GM18517 (cell line): ENCODE measurements around the gene NEMP2.

Source experiments
- ATAC-seq: cut with Tn5 transposase; IDR thresholded peaks from one replicate; pipeline ENCODE4 v1.9.1; 2021; ENCODE audit warnings: mild to moderate bottlenecking, moderate library complexity; ENCODE audit not compliant: unreplicated experiment

The NEMP2 gene

DNA sequence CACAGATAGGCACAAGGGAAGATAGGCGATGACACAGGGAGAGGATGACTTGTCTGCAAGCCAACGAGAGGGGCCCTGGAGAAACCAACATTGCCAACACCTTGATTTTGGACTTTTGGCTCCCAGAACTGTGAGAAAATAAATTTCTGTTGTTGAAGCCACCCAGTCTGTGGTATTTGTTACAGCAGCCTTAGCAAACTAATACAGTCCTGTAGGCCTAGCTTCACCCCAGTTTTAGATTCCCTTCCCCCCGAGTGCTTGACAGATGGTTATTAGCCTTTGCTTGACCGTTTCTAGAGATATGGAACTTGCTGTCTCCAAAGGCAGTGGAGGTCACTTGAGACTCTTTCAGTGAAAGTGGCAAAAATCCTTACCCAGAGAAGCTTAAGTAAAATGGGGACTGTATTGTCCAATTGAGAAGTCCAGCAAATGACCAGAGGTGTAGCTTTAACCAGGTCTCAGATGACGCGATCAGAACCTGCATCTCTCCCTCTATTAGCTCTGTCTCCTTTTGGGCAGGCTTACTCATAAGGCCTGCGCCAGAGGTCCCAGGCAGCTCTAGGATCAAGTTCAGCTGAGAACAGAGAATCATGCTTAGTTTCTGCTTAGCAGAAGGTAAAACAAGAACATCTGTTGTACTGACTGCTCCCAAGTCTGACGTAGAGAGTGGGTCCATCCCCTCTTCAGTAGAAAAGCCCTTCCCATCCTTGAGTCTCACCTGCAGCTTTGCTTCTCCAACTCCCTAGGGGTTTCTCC, 76.0 kb downstream of the NEMP2 start:
- no peak for ATAC-seq

DNA sequence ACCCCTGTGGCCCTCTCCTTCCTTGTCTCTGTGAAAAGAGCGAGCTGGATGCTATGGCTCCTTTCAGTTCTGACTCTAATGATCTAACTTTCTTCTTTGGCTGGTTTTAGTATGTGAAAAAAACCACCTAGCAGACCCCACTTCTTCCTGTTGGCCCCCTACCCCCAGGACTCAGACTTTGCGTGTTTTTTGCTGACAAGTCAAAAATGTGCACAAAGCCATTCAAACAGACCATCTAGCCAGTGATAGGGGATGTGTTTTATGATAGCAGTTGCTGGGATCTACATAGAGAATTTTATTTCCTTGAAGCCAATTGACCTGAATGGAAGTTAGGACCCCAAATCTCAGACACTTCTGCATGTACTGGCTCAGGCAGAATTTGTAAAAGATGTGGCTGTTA, 77.3 kb downstream of the NEMP2 start:
- ATAC-seq: no peak

DNA sequence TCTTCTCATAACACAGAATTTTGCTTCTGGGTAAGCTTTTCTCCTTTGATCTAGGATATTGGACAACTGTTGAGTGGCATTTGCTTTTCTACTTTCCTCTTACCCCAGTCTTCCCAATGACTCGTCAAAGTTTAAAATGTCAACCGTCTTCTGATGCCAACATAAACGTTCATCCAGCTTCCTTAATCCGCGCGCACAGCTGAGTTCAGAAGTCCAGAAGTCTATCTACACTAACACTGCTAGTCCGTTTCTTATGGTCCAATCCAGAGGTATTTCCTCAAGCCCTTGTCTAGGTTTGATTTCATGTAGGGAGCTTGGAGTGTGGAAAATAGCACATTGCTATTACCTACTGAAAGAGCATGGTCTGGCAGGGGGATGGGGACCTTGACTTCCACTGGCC, 77.7 kb downstream of the NEMP2 start:
- no peak for ATAC-seq

DNA sequence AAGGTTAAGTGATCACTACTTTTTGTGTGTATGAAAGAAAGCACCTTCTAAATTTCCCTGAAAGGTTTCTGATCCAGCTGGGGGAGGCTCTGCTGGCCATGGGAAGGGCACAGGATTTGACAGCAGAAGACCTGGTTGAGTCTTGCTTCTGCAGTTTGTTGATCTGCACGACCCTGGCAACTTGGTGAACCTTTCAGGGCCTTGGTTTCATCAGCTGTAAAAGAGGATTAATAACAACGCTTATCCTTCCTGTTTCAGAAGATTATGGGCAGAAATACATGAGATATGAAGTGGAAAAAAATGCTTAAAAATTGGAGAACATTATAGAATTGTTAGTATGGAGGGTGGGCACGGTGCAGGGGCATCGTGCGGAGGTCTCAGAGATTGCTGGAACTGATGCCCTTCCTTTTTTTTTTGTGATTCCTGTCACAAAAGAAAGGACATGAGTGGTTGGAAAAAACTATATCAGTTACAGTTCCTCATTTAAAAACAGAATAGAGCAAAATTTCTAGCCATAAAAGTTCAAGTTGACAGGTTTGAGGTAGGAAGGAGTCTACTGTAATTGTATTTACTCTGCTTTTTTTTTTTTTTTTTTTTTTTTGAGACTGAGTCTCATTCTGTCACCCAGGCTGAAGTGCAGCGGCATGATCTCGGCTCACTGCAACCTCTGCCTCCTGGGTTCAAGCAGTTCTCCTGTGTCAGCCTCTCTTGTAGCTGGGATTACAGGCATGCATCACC, 79.0 kb downstream of the NEMP2 start:
- no peak for ATAC-seq

DNA sequence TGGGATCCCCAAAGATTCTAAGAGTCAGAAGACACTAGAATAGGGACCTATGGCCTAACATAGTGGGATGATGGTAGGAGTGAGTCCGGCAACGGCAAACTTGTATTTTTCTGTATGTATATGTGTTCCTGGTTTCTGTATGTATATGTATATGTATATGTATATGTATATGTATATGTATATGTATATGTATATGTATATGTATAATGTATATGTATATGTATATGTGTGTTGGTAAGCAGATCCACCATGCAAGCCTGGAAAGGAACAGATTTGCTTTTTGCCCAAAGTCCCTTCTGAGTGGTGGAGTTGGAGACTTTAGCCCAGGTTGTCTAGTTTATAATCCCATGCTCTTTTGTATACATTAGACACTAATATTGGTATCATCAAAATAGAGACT, 79.7 kb downstream of the NEMP2 start:
- no peak for ATAC-seq
